Fibroblast of mammary gland (primary cell): ENCODE data around the gene SFT2D2.

Source experiments
- DNase-seq: peaks from one replicate; pipeline ENCODE4 v3.0.0-alpha.2; 2010; ENCODE audit warnings: low read depth
- H3K4me3 ChIP-seq: 2 replicates; pipeline ENCODE4 v1.5.1; 2011; ENCODE audit warnings: low read depth, mild to moderate bottlenecking, low read length, moderate library complexity; ENCODE audit not compliant: control insufficient read depth
- TF ChIP-seq, protein P1 (sequence below): conservative IDR thresholded peaks from 2 replicates; pipeline ENCODE4 v1.5.1; 2011; ENCODE audit warnings: low read depth, low read length, inconsistent platforms; ENCODE audit not compliant: control insufficient read depth, insufficient read depth

SFT2D2 gene

DNA sequence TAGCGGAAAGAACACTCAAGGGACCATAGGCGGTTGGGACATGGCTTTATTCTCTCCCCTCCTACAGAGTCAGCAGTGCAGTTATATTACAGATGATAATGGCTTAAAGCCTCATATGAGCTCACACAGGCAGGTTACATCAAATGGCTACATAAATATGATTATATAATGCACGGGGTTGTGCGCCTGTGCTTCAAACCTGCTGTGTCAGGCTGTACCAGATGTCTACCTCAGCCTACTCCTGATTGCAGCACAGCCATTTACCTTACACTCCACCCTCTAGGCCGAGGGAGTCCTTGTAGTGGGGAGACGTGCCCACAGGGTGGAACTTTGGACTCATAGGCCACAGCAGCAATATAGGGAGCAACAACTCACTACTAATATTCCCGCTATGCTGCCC lies 38.5 kb downstream of the SFT2D2 start:
- no peak for DNase-seq
- TF ChIP-seq, protein P1, sequence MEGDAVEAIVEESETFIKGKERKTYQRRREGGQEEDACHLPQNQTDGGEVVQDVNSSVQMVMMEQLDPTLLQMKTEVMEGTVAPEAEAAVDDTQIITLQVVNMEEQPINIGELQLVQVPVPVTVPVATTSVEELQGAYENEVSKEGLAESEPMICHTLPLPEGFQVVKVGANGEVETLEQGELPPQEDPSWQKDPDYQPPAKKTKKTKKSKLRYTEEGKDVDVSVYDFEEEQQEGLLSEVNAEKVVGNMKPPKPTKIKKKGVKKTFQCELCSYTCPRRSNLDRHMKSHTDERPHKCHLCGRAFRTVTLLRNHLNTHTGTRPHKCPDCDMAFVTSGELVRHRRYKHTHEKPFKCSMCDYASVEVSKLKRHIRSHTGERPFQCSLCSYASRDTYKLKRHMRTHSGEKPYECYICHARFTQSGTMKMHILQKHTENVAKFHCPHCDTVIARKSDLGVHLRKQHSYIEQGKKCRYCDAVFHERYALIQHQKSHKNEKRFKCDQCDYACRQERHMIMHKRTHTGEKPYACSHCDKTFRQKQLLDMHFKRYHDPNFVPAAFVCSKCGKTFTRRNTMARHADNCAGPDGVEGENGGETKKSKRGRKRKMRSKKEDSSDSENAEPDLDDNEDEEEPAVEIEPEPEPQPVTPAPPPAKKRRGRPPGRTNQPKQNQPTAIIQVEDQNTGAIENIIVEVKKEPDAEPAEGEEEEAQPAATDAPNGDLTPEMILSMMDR, result no peak
- no peak overlapping the region for H3K4me3 ChIP-seq

DNA sequence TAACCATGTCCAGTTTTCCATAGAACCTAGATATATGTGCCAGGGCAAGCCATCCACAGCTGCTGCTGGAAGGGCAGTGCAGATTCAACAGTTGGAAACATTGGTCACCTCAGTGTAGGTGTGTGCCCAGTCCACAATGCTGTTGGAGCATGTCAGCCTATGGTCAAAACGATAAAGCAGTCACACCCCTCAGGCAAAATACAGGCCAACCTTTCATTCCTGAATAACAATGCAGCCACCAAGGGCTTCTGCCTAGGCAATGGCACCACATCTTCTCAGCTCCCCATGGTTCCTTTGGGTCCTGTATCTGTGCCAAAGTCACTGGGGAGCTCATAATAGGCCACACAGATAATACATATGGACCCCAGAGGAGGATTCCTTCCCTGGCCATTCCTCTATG lies 39.8 kb downstream of the SFT2D2 start:
- H3K4me3 ChIP-seq, result no peak overlapping the region
- TF ChIP-seq, protein P1, result no peak
- DNase-seq, result no peak

DNA sequence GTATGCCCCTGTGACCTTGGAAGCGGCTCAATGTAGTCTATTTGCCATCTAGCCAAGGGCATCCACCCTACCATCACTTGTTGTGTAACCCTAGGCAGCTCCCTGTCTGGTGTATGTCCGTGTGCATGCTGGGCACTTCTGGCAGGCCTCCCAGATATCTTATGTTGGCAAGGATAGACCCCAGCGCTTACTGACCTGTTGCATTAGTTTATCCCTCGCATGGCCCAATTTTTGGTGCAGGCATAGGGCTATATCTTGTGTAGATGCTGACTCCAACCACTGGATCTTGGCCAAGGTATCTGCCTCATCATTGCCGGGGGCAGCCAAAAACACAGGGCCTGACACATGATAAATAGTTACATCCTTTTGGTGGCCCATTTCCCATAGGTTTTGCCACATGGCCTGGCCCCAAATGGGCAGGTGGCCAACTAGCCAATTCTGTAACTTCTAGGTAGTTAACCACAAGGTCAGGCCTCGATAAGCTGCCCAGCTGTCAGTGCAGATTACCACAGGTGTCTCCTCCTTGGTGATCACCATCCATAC lies 40.9 kb downstream of the SFT2D2 start:
- H3K4me3 ChIP-seq, result no peak overlapping the region
- peak; percentile 66 for DNase-seq
- TF ChIP-seq, protein P1, result no peak

DNA sequence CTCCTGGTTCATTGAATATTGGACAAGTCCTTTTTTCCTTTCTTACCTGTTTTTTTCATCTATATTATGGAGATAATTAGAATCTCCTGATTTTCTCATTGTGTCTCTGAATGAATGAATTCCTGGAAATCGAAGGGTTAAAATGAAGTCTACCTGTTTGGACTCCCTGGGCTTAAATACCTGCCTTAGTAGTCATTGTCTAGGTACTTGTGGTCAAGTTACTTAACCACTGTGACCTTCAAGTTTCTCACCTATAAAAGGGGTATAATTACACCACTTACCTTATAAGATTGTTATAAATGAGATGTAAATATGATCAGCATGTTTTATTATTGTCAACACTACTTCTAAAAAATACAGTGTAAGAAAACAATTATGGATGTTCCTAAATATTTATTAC lies 45.8 kb downstream of the SFT2D2 start:
- H3K4me3 ChIP-seq, result no peak overlapping the region
- DNase-seq, result no peak
- TF ChIP-seq, protein P1, result no peak

DNA sequence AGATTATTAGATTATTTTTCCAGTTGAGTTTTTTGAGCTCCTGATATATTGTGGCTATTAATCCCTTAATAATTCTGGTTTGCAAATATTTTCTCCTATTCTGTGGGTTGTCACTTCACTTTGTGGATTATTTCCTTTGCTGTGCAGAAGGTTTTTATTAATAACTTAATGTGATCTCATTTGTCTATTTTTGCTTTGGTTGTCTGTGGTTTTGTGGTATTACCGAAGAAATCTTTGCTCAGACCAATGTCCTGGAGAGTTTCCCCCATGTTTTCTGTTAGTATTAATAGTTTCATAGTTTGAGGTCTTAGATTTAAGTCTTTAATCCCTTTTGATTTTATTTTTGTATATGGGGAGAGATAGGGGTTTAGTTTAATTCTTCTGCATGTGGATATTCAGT lies 47.8 kb downstream of the SFT2D2 start:
- TF ChIP-seq, protein P1, result no peak
- no peak overlapping the region for H3K4me3 ChIP-seq
- peak; percentile 9 for DNase-seq

DNA sequence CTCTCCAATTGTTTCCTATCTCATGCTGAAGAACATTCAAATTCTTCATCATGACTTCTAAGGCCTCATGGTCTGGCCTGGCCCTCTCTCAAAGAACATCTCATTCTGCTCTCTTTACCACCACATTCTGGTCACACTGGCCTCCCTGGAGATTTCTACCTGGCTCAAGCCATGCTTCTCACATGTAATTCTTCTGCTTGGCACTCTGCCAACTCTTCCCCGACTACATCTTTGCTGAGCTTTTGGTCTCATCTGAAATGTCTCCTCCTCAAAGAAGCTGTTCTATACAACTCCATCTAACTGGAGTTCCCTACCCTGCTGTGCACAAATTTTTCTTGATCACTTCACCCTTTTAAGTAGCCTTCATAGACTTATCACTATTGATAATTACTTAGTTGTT lies 53.4 kb downstream of the SFT2D2 start:
- no peak overlapping the region for H3K4me3 ChIP-seq
- no peak for DNase-seq
- TF ChIP-seq, protein P1, result no peak
